Sigmoid colon (tissue), 7 donors: ENCODE results near the gene ARPC3. TPM values are rescaled to one million over a fixed set of nuclear protein-coding genes. Genes with fewer than 3 reads are reported as not detected.

Experiments
- DNase-seq: peaks from one replicate; pipeline ENCODE4 v3.0.0-alpha.2; 2019
- H3K27ac ChIP-seq, 4 donors: fragments of 200-600 bp; sonication (generic); one replicate each; pipeline ENCODE4 v1.5.1; 2016 to 2019; ENCODE audit warnings: mild to moderate bottlenecking in 1 of 4
- H3K27me3 ChIP-seq, 3 donors: fragments of 200-600 bp; sonication (generic); one replicate each; pipeline ENCODE4 v1.5.1; 2019; ENCODE audit warnings: mild to moderate bottlenecking in 1 of 3
- H3K36me3 ChIP-seq, 4 donors: fragments of 200-600 bp; sonication (generic); one replicate each; pipeline ENCODE4 v1.5.1; 2016 to 2019
- H3K4me1 ChIP-seq, 4 donors: fragments of 200-600 bp; sonication (generic); one replicate each; pipeline ENCODE4 v1.5.1; 2017 to 2019
- H3K4me3 ChIP-seq, 4 donors: fragments of 200-600 bp; sonication (generic); one replicate each; pipeline ENCODE4 v1.5.1; 2017 to 2019; ENCODE audit warnings: mild to moderate bottlenecking in 2 of 4, moderate library complexity in 1 of 4
- H3K9me3 ChIP-seq, 4 donors: fragments of 200-600 bp in 3 of 4; sonication (generic) in 3 of 4; one replicate each; pipeline versions ENCODE4 v1.5.1 to v1.6.1; 2013 to 2019
- EP300 ChIP-seq, 4 donors: sonication (generic); formaldehyde crosslinking; IDR thresholded peaks; one replicate each; pipeline ENCODE4 v1.6.1; 2017; ENCODE audit warnings: antibody characterized with exemption in 4 of 4
- POLR2A ChIP-seq, 2 donors: fragments of 450-650 bp; IDR thresholded peaks; one replicate each; pipeline ENCODE4 v1.6.1; 2016; ENCODE audit warnings: antibody characterized with exemption in 2 of 2, mild to moderate bottlenecking in 2 of 2, moderate library complexity in 2 of 2
- POLR2AphosphoS5 ChIP-seq, 4 donors: sonication (generic); formaldehyde crosslinking; IDR thresholded peaks; one replicate each; pipeline ENCODE4 v1.6.1; 2017; ENCODE audit warnings: antibody characterized with exemption in 4 of 4
- WGBS, 2 donors: extraction: QIAGEN DNeasy Blood & Tissue Kit; methylation state at CpG; one replicate each; pipeline ENCODE4 v1.1.7; 2013; 5-methylcytosine and 5-hydroxymethylcytosine counted together
- intact Hi-C: fragments of 100-400 bp; cut with DNase I; formaldehyde crosslinking; loops from one replicate; pipeline ENCODE4 v1.15.1; 2023
- polyA plus RNA-seq, 3 donors: library from polyadenylated mRNA; stranded (reverse); fragments of 200-250 nt; gene quantifications; one replicate each; pipeline ENCODE4 v1.2.3, GENCODE V29; 2013
- total RNA-seq, 4 donors: library from RNA; depleted of rRNA; stranded (reverse); fragments of >200 nt; gene quantifications; one replicate each; pipeline ENCODE4 v1.1.0, GENCODE V29; 2016
- TF ChIP-seq, protein P1 (sequence below), 4 experiments: fragments of 450-650 bp in 3 of 4; fragments of 200-600 bp in 1 of 4; IDR thresholded peaks; one replicate each; pipeline ENCODE4 v1.5.1; 2016 to 2019; ENCODE audit warnings: antibody characterized with exemption in 4 of 4, mild to moderate bottlenecking in 3 of 4, moderate library complexity in 2 of 4
- donor health status: healthy with polysubstance abuse.
- donor health status: Bipolar disorder and iron deficiency.
- donor health status: healthy.

Gene ARPC3
- total RNA-seq (100 to 1,000 TPM; 156 to 304 (median 231) TPM), polyA plus RNA-seq (100 to 1,000 TPM; 411 to 982 (median 634) TPM)

DNA sequence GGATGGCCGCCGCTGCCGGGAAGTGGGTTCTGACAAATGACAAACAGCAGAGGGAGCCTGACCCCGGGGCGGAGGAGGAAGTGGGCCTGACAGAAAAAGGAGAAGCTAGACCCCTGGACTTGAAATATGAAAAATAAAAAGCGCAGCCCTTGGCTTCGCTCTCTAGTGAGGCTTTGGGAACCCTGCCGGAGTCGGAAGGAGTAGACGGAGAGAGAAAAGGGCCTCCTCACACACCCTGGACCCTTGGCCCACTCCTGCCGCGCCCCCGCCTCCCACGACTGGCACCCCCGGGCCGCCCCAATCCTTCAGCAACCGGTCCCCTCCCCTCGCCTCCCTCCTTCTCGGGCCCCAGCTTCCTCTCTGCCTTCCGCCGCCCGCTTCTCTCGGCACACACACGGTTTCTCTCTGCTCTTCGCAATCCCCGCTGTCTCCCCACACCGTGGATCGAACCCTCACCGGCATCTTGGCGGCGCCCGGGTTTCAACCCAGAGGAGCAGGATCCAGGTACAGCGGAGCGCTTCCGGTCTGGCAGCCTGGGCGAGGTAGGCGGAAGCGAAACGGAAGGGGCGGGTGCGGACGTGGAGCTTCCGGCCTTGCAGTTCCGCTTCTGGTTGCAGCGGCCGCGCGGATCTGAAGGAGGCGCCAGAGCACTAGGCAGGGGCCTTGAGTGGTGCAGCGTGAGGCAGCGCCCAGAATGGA is at the start of gene ARPC3:
ARPC3 (minus strand) TSS at position 539 of the 699 bp plus-strand sequence; CDS start at position 462, 77 bp downstream.
- intact Hi-C loops: loop anchor here (2.0 to 10.0 kb wide), 3 partner anchors 52 to 375 kb away; partner anchors contain the start of genes RAD9B and VPS29
- TF ChIP-seq POLR2A (IDR thresholded peaks at IDR 0.05): peak; percentile 17 to 56
- peak; percentile 63 to 85 (median 80) for TF ChIP-seq POLR2AphosphoS5 (IDR thresholded peaks at IDR 0.05)
- no peak for TF ChIP-seq EP300 (IDR thresholded peaks at IDR 0.05)
- TF ChIP-seq, protein P1, sequence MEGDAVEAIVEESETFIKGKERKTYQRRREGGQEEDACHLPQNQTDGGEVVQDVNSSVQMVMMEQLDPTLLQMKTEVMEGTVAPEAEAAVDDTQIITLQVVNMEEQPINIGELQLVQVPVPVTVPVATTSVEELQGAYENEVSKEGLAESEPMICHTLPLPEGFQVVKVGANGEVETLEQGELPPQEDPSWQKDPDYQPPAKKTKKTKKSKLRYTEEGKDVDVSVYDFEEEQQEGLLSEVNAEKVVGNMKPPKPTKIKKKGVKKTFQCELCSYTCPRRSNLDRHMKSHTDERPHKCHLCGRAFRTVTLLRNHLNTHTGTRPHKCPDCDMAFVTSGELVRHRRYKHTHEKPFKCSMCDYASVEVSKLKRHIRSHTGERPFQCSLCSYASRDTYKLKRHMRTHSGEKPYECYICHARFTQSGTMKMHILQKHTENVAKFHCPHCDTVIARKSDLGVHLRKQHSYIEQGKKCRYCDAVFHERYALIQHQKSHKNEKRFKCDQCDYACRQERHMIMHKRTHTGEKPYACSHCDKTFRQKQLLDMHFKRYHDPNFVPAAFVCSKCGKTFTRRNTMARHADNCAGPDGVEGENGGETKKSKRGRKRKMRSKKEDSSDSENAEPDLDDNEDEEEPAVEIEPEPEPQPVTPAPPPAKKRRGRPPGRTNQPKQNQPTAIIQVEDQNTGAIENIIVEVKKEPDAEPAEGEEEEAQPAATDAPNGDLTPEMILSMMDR (IDR thresholded peaks at IDR 0.05): peak; percentile 79 to 91 (median 86)
- DNase-seq: peak; percentile 97
- Histone ChIP-seq H3K4me1 (peaks cover 2 to 26% (median 20%) of the 10 kb centered on the region in 4 donors), H3K36me3 (peaks cover 0 to 39% (median 5%) of the 10 kb centered on the region in 4 donors), H3K27ac (peak within 1 kb of the TSS; percentile 90 to 93 (median 90)), H3K4me3 (peak within 1 kb of the TSS; percentile 76 to 90 (median 82)), H3K9me3 (no peaks in the 10 kb centered on the region), H3K27me3 (no peaks in the 10 kb centered on the region)
- WGBS, 2 donors: 0 to 1% methylated on average over 51 of the region's 51 CpGs

DNA sequence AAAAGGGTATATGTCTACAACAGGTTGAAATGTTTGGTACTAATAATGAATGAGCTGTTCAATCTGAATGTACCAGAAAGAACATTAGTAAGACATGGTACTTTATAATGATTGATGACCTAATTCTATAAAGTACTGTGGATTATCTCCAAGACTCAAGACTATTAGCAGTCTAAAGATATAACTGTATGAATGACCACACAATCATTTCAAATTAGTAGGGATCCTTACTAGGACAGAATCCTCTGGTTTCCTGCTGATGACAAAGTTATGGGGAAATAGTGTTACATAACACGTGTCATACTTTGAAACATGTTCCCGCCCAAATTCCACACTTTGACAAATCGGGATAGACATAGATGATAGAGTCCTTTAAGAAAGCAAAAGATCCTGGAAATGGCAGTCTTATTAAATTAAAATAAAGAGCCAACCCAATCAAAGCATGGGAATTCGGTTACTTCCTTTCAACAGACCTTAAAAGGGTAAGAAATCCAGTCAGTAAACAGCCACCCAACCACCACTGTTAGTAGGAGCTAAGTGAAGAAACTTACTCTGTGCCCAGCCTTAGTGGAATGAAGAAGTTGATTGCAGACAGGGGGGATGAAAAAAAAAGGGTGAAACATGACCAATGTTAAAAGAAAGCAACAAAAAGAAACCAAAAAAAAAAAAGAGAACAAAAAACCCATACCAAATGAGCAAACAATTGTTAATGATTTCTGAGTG is 49.0 kb upstream of the ARPC3 start:
- DNase-seq: no peak
- TF ChIP-seq, protein P1 (IDR thresholded peaks at IDR 0.05): no peak
- TF ChIP-seq POLR2AphosphoS5 (IDR thresholded peaks at IDR 0.05) (no peak), POLR2A (IDR thresholded peaks at IDR 0.05) (no peak), EP300 (IDR thresholded peaks at IDR 0.05) (no peak)
- intact Hi-C loops: no loop called here
- Histone ChIP-seq H3K4me3 (no peak overlapping the region), H3K36me3 (peaks cover 14 to 24% (median 16%) of the 10 kb centered on the region in 4 donors), H3K9me3 (no peaks in the 10 kb centered on the region), H3K27me3 (no peaks in the 10 kb centered on the region), H3K27ac (peak overlapping the region in 3 of 4 donors; percentile 19 to 52 (median 45)), H3K4me1 (peaks cover 0 to 43% (median 27%) of the 10 kb centered on the region in 4 donors)
- 62 to 71% methylated on average over 4 of the region's 4 CpGs for WGBS, 2 donors

DNA sequence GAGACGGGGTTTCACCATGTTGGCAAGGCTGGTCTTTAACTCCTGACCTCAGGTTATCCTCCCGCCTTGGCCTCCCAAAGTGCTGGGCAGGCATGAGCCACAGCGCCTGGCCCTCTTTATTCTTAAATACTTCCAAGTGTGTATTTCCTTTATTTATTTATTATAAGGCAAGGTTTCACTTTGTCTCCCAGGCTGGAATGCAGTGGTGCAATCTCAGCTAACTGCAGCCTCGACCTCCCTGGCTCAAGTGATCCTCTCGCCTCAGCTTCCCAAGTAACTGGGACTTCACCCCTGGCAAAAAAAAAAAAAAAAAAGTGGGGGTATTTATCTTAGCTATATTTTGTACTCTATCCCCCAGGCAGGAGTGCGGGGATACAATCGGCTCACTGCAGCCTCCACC is 25.3 kb upstream of the ARPC3 start:
- 93 to 94% methylated on average over 7 of the region's 7 CpGs for WGBS, 2 donors
- Histone ChIP-seq H3K4me3 (no peak overlapping the region), H3K36me3 (peaks cover 0 to 6% (median 0%) of the 10 kb centered on the region in 4 donors), H3K9me3 (no peaks in the 10 kb centered on the region), H3K27ac (no peak overlapping the region), H3K27me3 (no peaks in the 10 kb centered on the region), H3K4me1 (no peaks in the 10 kb centered on the region)
- no peak for TF ChIP-seq POLR2AphosphoS5 (IDR thresholded peaks at IDR 0.05)
- TF ChIP-seq, protein P1 (IDR thresholded peaks at IDR 0.05): no peak
- TF ChIP-seq EP300 (IDR thresholded peaks at IDR 0.05): no peak
- TF ChIP-seq POLR2A (IDR thresholded peaks at IDR 0.05): no peak
- DNase-seq: no peak
- intact Hi-C loops: no loop called here

GRCh38 chr12:110468214-110469048 is 18.3 kb upstream of the ARPC3 start, which contains the start of the genes FAM216A and GPN3:
TSS of gene FAM216A (plus strand) at chr12:110468845. CDS start at chr12:110468876, 31 bp downstream.
TSS of gene GPN3 (minus strand) at chr12:110468257. CDS start at chr12:110468203, 54 bp downstream.
- Histone ChIP-seq H3K27me3 (no peaks in the 10 kb centered on the region), H3K27ac (peak within 1 kb of the TSS; percentile 96 to 99 (median 98)), H3K36me3 (peaks cover 0 to 14% (median 3%) of the 10 kb centered on the region in 4 donors), H3K4me1 (peaks cover 0 to 35% (median 23%) of the 10 kb centered on the region in 4 donors), H3K9me3 (no peaks in the 10 kb centered on the region), H3K4me3 (peak within 1 kb of the TSS; percentile 66 to 94 (median 78))
- 0% methylated on average over 78 of the region's 78 CpGs for WGBS, 2 donors
- DNase-seq: peak; percentile 98
- intact Hi-C loops: loop anchor here (1.0 to 5.0 kb wide), 3 partner anchors 33 to 419 kb away; no protein-coding TSS in a partner anchor
- peak in 1 of 4 donors; percentile 75 for TF ChIP-seq EP300 (IDR thresholded peaks at IDR 0.05)
- TF ChIP-seq POLR2AphosphoS5 (IDR thresholded peaks at IDR 0.05): peak; percentile 88 to 97 (median 94)
- TF ChIP-seq, protein P1 (IDR thresholded peaks at IDR 0.05): no peak
- peak in 1 of 2 donors; percentile 48 for TF ChIP-seq POLR2A (IDR thresholded peaks at IDR 0.05)
